HepG2 (cell line): Measurements from ENCODE around the gene GLB1L. TPM values are rescaled to one million over a fixed set of nuclear protein-coding genes. Genes with fewer than 3 reads are reported as not detected.

ENCODE experiments used
- CC2D1A ChIP-seq: sonication (generic); formaldehyde crosslinking; IDR thresholded peaks from 2 replicates; pipeline ENCODE4 v1.8.1; 2023; ENCODE audit warnings: mild to moderate bottlenecking, missing genetic modification reagents
- HNRNPL ChIP-seq: fragments of 200-400 bp; formaldehyde crosslinking; IDR thresholded peaks from 2 replicates; pipeline ENCODE4 v1.6.1; 2017; ENCODE audit warnings: mild to moderate bottlenecking, low read depth, low read length
- NFKB2 ChIP-seq: sonication (generic); formaldehyde crosslinking; IDR thresholded peaks from 2 replicates; pipeline ENCODE4 v1.4.0; 2020; ENCODE audit warnings: missing genetic modification reagents, borderline replicate concordance
- PCBP1 ChIP-seq: fragments of 200-400 bp; formaldehyde crosslinking; IDR thresholded peaks from 2 replicates; pipeline ENCODE4 v1.6.1; 2017; ENCODE audit warnings: mild to moderate bottlenecking, low read depth, low read length, borderline replicate concordance
- PHB2 ChIP-seq: fragments of 450-650 bp; IDR thresholded peaks from 2 replicates; pipeline ENCODE4 v1.6.1; 2018; ENCODE audit not compliant: partially characterized antibody
- RARA ChIP-seq: IDR thresholded peaks from 2 replicates; pipeline ENCODE4 v1.6.1; 2016; ENCODE audit warnings: missing genetic modification reagents, missing compliant biosample characterization
- RBM39 ChIP-seq: fragments of 200-400 bp; formaldehyde crosslinking; IDR thresholded peaks from one replicate; pipeline ENCODE4 v1.6.1; 2018; ENCODE audit warnings: antibody characterized with exemption, mild to moderate bottlenecking, low read depth, low read length; ENCODE audit not compliant: poor library complexity, severe bottlenecking
- TBX3 ChIP-seq: fragments of 450-650 bp; IDR thresholded peaks from 2 replicates; pipeline ENCODE4 v1.6.1; 2017; ENCODE audit warnings: antibody characterized with exemption, mild to moderate bottlenecking, inconsistent platforms, borderline replicate concordance
- ZNF766 ChIP-seq: sonication (generic); formaldehyde crosslinking; IDR thresholded peaks from 2 replicates; pipeline ENCODE4 v1.5.0; 2020; ENCODE audit warnings: missing genetic modification reagents, borderline replicate concordance
- polyA plus RNA-seq, 8 experiments: library from polyadenylated mRNA; depleted of rRNA in 3 of 8; stranded (reverse) in 7 of 8; unstranded in 1 of 8; fragments of >200 nt; fragmentation: Illumina TruSeq in 4 of 8; extraction: Trizol in 4 of 8; gene quantifications; 2 replicates each; pipeline versions ENCODE4 v1.2.1 to v1.2.3, GENCODE V29; 2011 to 2016; ENCODE audit warnings: low read depth in 4 of 8, missing spikeins in 1 of 8, mixed read lengths in 1 of 8; ENCODE audit not compliant: insufficient read depth in 1 of 8
- total RNA-seq, 5 experiments: library from RNA; depleted of rRNA; stranded (reverse); fragments of >200 nt; fragmentation: Illumina TruSeq; extraction: Trizol; gene quantifications; 2 replicates each; pipeline ENCODE4 v1.2.3, GENCODE V29; 2016; ENCODE audit warnings: low read depth in 1 of 5
- TF ChIP-seq, protein P1 (sequence below): sonication (generic); formaldehyde crosslinking; IDR thresholded peaks from 2 replicates; pipeline ENCODE4 v1.4.0; 2020; ENCODE audit warnings: mild to moderate bottlenecking, missing genetic modification reagents
- TF ChIP-seq, protein P2 (sequence below): sonication (generic); formaldehyde crosslinking; IDR thresholded peaks from 2 replicates; pipeline ENCODE4 v1.4.0; 2020; ENCODE audit warnings: missing genetic modification reagents
- TF ChIP-seq, protein P3 (sequence below): sonication (generic); formaldehyde crosslinking; IDR thresholded peaks from 2 replicates; pipeline ENCODE4 v1.8.1; 2023; ENCODE audit warnings: missing genetic modification reagents, inconsistent platforms, borderline replicate concordance
- TF ChIP-seq, protein P4 (sequence below): sonication (generic); formaldehyde crosslinking; IDR thresholded peaks from 2 replicates; pipeline ENCODE4 v1.4.0; 2020; ENCODE audit warnings: missing genetic modification reagents, mild to moderate bottlenecking, borderline replicate concordance
- TF ChIP-seq, protein P5 (sequence below), 2 experiments: sonication (generic) in 1 of 2; formaldehyde crosslinking in 1 of 2; IDR thresholded peaks; 2 replicates each; pipeline versions ENCODE4 v1.4.0 to v1.6.1; 2016 to 2020; ENCODE audit warnings: borderline replicate concordance in 1 of 2, low read depth in 1 of 2, mild to moderate bottlenecking in 1 of 2, missing genetic modification reagents in 1 of 2
- TF ChIP-seq, protein P6 (sequence below): IDR thresholded peaks from 2 replicates; pipeline ENCODE4 v1.6.1; 2016

GLB1L gene
- total and polyA plus RNA-seq, 2 of the 13 experiments (the other 11 are each of a cell fraction or from before 2014, with no cell fraction given) = 6.8 to 7.3 TPM

DNA sequence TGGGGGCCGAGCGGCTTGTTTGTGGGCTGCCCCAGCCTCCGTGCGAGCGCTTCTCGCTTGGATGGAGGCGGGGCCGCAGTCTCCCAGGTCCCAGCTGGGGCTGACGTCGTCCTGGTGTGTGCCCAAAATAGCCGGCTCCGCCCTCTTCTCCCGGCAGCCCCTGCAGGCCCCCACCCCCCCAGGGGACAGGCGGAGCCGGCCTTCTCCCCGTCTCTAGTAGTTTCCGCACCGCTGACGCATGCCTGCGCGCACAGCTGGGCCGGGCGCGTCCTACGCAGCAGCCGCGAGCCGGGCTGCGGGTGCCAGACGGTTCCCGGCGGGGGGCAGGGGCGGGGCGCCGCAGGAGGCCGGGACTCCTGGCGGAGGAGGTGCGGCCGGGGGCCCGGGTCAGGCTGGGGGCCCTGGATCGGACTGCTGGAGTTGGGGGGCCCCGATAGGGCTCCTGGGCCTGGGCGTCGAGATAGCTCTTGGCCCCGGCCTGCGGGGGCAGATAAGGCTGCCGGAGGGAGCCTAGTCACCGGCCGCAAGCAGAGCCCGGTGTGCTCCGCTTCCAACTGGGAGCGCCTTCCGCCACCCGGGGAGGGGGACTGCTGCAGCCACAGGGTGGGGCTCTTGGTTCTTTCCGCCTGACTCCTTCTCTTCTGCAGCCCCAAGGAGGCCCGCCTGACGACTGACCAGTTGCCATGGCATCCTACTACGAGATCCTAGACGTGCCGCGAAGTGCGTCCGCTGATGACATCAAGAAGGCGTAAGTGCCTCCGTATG, 34.1 kb upstream of the GLB1L start, which contains the start of gene DNAJB2 (continued):
- TF ChIP-seq, protein P1, sequence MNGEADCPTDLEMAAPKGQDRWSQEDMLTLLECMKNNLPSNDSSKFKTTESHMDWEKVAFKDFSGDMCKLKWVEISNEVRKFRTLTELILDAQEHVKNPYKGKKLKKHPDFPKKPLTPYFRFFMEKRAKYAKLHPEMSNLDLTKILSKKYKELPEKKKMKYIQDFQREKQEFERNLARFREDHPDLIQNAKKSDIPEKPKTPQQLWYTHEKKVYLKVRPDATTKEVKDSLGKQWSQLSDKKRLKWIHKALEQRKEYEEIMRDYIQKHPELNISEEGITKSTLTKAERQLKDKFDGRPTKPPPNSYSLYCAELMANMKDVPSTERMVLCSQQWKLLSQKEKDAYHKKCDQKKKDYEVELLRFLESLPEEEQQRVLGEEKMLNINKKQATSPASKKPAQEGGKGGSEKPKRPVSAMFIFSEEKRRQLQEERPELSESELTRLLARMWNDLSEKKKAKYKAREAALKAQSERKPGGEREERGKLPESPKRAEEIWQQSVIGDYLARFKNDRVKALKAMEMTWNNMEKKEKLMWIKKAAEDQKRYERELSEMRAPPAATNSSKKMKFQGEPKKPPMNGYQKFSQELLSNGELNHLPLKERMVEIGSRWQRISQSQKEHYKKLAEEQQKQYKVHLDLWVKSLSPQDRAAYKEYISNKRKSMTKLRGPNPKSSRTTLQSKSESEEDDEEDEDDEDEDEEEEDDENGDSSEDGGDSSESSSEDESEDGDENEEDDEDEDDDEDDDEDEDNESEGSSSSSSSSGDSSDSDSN (CRISPR knock-in tag) = peak; percentile 79
- TF ChIP-seq, protein P2, sequence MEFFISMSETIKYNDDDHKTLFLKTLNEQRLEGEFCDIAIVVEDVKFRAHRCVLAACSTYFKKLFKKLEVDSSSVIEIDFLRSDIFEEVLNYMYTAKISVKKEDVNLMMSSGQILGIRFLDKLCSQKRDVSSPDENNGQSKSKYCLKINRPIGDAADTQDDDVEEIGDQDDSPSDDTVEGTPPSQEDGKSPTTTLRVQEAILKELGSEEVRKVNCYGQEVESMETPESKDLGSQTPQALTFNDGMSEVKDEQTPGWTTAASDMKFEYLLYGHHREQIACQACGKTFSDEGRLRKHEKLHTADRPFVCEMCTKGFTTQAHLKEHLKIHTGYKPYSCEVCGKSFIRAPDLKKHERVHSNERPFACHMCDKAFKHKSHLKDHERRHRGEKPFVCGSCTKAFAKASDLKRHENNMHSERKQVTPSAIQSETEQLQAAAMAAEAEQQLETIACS (CRISPR knock-in tag) = peak; percentile 33; the same call in 1 of the 2 replicates
- TF ChIP-seq ZNF766 (CRISPR knock-in tag) (peak; percentile 67; the same call in 1 of the 2 replicates), PHB2 (no peak), RARA (CRISPR knock-in tag) (peak; percentile 21; the same call in 1 of the 2 replicates), HNRNPL (no peak), NFKB2 (peak; percentile 95), CC2D1A (no peak), TBX3 (no peak), RBM39 (peak; percentile 82), PCBP1 (no peak)
- TF ChIP-seq, protein P3, sequence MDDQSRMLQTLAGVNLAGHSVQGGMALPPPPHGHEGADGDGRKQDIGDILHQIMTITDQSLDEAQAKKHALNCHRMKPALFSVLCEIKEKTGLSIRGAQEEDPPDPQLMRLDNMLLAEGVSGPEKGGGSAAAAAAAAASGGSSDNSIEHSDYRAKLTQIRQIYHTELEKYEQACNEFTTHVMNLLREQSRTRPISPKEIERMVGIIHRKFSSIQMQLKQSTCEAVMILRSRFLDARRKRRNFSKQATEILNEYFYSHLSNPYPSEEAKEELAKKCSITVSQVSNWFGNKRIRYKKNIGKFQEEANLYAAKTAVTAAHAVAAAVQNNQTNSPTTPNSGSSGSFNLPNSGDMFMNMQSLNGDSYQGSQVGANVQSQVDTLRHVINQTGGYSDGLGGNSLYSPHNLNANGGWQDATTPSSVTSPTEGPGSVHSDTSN (CRISPR knock-in tag) = no peak; the same call in 1 of the 2 replicates
- TF ChIP-seq, protein P4, sequence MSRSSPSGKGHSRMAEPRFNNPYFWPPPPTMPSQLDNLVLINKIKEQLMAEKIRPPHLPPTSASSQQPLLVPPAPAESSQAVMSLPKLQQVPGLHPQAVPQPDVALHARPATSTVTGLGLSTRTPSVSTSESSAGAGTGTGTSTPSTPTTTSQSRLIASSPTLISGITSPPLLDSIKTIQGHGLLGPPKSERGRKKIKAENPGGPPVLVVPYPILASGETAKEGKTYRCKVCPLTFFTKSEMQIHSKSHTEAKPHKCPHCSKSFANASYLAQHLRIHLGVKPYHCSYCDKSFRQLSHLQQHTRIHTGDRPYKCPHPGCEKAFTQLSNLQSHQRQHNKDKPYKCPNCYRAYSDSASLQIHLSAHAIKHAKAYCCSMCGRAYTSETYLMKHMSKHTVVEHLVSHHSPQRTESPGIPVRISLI (CRISPR knock-in tag) = no peak
- TF ChIP-seq, protein P5, sequence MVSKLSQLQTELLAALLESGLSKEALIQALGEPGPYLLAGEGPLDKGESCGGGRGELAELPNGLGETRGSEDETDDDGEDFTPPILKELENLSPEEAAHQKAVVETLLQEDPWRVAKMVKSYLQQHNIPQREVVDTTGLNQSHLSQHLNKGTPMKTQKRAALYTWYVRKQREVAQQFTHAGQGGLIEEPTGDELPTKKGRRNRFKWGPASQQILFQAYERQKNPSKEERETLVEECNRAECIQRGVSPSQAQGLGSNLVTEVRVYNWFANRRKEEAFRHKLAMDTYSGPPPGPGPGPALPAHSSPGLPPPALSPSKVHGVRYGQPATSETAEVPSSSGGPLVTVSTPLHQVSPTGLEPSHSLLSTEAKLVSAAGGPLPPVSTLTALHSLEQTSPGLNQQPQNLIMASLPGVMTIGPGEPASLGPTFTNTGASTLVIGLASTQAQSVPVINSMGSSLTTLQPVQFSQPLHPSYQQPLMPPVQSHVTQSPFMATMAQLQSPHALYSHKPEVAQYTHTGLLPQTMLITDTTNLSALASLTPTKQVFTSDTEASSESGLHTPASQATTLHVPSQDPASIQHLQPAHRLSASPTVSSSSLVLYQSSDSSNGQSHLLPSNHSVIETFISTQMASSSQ (IDR thresholded peaks at IDR 0.05; ENCODE audit: low read depth) = 0 out of 2 replicates have a peak, but pooled peaks have one; percentile 26
- TF ChIP-seq, protein P5 (CRISPR knock-in tag; IDR thresholded peaks at IDR 0.05; ENCODE audit: borderline replicate concordance) = peak; percentile 76; the same call in 1 of the 2 replicates
- TF ChIP-seq, protein P6, sequence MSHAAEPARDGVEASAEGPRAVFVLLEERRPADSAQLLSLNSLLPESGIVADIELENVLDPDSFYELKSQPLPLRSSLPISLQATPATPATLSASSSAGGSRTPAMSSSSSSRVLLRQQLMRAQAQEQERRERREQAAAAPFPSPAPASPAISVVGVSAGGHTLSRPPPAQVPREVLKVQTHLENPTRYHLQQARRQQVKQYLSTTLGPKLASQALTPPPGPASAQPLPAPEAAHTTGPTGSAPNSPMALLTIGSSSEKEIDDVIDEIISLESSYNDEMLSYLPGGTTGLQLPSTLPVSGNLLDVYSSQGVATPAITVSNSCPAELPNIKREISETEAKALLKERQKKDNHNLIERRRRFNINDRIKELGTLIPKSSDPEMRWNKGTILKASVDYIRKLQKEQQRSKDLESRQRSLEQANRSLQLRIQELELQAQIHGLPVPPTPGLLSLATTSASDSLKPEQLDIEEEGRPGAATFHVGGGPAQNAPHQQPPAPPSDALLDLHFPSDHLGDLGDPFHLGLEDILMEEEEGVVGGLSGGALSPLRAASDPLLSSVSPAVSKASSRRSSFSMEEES (CRISPR knock-in tag) = peak; percentile 51; the same call in 1 of the 2 replicates
